Transverse colon (tissue), 4 donors: Measurements from ENCODE around the gene ACBD6. TPM values are rescaled to one million over a fixed set of nuclear protein-coding genes. Genes with fewer than 3 reads are reported as not detected.

Experiments
- DNase-seq: peaks from one replicate; pipeline ENCODE4 v3.0.0-alpha.2; 2019
- H3K27ac ChIP-seq, 4 donors: fragments of 200-600 bp; sonication (generic); 2 replicates each; pipeline ENCODE4 v1.5.1; 2016 to 2018; ENCODE audit warnings: inconsistent platforms in 4 of 4
- H3K27me3 ChIP-seq: fragments of 200-600 bp; sonication (generic); 2 replicates; pipeline ENCODE4 v1.5.1; 2017; ENCODE audit warnings: inconsistent platforms
- H3K36me3 ChIP-seq, 4 donors: fragments of 200-600 bp; sonication (generic); 2 replicates each; pipeline ENCODE4 v1.5.1; 2017 to 2019; ENCODE audit warnings: inconsistent platforms in 4 of 4
- H3K4me1 ChIP-seq, 4 donors: fragments of 200-600 bp; sonication (generic); 2 replicates each; pipeline ENCODE4 v1.5.1; 2017 to 2020; ENCODE audit warnings: inconsistent platforms in 4 of 4
- H3K4me3 ChIP-seq, 4 donors: fragments of 200-600 bp; sonication (generic); 1 replicate in 1 of 4; 2 replicates in 3 of 4; pipeline versions ENCODE4 v1.5.1 to v1.6.1; 2017 to 2019; ENCODE audit warnings: inconsistent platforms in 4 of 4
- H3K9me3 ChIP-seq, 2 donors: fragments of 200-600 bp; sonication (generic); 2 replicates each; pipeline ENCODE4 v1.5.1; 2017 to 2019; ENCODE audit warnings: inconsistent platforms in 2 of 2
- EP300 ChIP-seq: sonication (generic); formaldehyde crosslinking; IDR thresholded peaks from one replicate; pipeline ENCODE4 v1.6.1; 2017; ENCODE audit warnings: antibody characterized with exemption, low read depth
- POLR2A ChIP-seq: fragments of 450-650 bp; IDR thresholded peaks from one replicate; pipeline ENCODE4 v1.6.1; 2016; ENCODE audit warnings: antibody characterized with exemption, mild to moderate bottlenecking, moderate library complexity
- POLR2AphosphoS5 ChIP-seq, 3 donors: sonication (generic); formaldehyde crosslinking; IDR thresholded peaks; one replicate each; pipeline ENCODE4 v1.6.1; 2016; ENCODE audit warnings: antibody characterized with exemption in 3 of 3
- WGBS, 2 donors: methylation state at CpG; one replicate each; pipeline ENCODE4 v1.1.5; 2018; ENCODE audit warnings: low coverage in 1 of 2; 5-methylcytosine and 5-hydroxymethylcytosine counted together
- in situ Hi-C, 4 donors: fragments of 200-750 bp; cut with MboI; loops; one replicate each; pipeline versions ENCODE4 v1.15.0 to v1.15.1; 2017; ENCODE audit warnings: low sequenced_read_pairs in 3 of 4, low pct_ligation_motif_present in 1 of 4, low pct_unique_long_range_greater_than_20kb in 1 of 4
- intact Hi-C: fragments of 100-400 bp; cut with DNase I; formaldehyde crosslinking; loops from one replicate; pipeline ENCODE4 v1.15.1; 2023; ENCODE audit warnings: low total_unique reads
- total RNA-seq, 4 donors: library from RNA; depleted of rRNA; stranded (reverse); fragments of >200 nt; gene quantifications; one replicate each; pipeline ENCODE4 v1.1.0, GENCODE V29; 2016
- TF ChIP-seq, protein P1 (sequence below), 5 experiments: fragments of 200-600 bp in 3 of 5; fragments of 450-650 bp in 2 of 5; sonication (generic) in 3 of 5; IDR thresholded peaks; 1 replicate in 2 of 5; 2 replicates in 3 of 5; pipeline ENCODE4 v1.5.1; 2016 to 2017; ENCODE audit warnings: antibody characterized with exemption in 5 of 5, inconsistent platforms in 3 of 5, mild to moderate bottlenecking in 2 of 5, moderate library complexity in 1 of 5

Gene ACBD6
- total RNA-seq, 4 donors from 2014 or later, result 9.7 to 48.4 (median 38.6) TPM

DNA sequence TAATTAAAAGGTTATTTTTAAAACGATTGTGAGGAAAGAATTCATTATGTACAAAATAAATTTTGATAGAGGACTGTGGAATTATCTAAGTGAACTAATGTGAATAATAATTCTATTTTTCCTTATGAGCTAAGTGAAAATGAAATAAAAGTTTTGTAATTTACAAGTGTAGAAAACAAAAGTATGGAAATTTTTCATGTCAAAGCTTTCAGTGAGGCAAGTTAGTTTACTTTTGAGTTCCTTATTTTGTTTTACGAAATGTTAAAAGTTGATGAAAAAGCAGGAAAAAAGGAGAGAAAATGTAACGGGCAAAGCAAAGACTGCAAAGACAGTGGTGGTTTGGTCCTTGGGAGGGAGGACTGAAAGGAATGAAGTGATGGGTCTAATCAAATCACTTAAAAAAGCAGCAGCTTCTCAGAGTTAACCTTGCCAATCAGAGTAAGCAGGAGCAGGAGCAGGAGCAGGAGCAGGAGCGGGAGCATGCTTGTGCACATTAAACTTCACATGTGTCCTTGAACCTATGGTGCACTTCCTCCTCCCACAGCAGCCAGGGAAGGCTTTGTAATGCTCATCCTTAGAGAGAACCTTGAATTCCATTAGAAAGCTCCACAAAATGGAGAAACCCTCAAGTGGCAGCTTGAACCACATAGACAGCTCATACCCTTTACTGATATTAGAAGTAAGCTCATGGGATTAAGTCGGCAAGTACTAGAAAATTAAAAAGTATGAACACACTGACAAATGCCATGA is 139.0 kb downstream of the ACBD6 start:
- DNase-seq, result no peak
- no peaks in the 10 kb centered on the region for H3K9me3 ChIP-seq
- no peaks in the 10 kb centered on the region for H3K27me3 ChIP-seq
- no peak overlapping the region for H3K4me3 ChIP-seq
- intact Hi-C loops, result no loop called here
- peaks cover 0 to 2% (median 0%) of the 10 kb centered on the region in 4 donors for H3K4me1 ChIP-seq
- no peak for TF ChIP-seq EP300
- no peak overlapping the region for H3K27ac ChIP-seq
- 80 to 90% methylated on average over 4 to 5 of the region's 5 CpGs for WGBS, 2 donors
- H3K36me3 ChIP-seq, result no peaks in the 10 kb centered on the region
- in situ Hi-C loops, result no loop called here

- in situ Hi-C loops, result no loop called here
Observed at GRCh38 chr1:180360333-180361075, 141.9 kb downstream of the ACBD6 start.

GRCh38 chr1:180358649-180359048 is 143.7 kb downstream of the ACBD6 start:
- no peak for DNase-seq
- H3K36me3 ChIP-seq, result no peaks in the 10 kb centered on the region
- intact Hi-C loops, result no loop called here
- in situ Hi-C loops, result no loop called here
- H3K27me3 ChIP-seq, result no peaks in the 10 kb centered on the region
- 36% methylated on average over 1 of the region's 1 CpG; no CpG with 5 or more reads in 1 of the 2 donors for WGBS, 2 donors
- no peak overlapping the region for H3K4me3 ChIP-seq
- H3K9me3 ChIP-seq, result no peaks in the 10 kb centered on the region
- peaks cover 0 to 2% (median 0%) of the 10 kb centered on the region in 4 donors for H3K4me1 ChIP-seq
- TF ChIP-seq POLR2AphosphoS5 (IDR thresholded peaks at IDR 0.05), result no peak
- no peak for TF ChIP-seq POLR2A
- TF ChIP-seq EP300, result no peak
- H3K27ac ChIP-seq, result no peak overlapping the region

More at GRCh38 chr1:180360333-180361075, 141.9 kb downstream of the ACBD6 start:
- intact Hi-C loops, result no loop called here
- WGBS, 2 donors, result 86 to 89% methylated on average over 3 of the region's 3 CpGs
- Histone ChIP-seq H3K27ac (no peak overlapping the region), H3K4me1 (peaks cover 0 to 2% (median 0%) of the 10 kb centered on the region in 4 donors), H3K27me3 (no peaks in the 10 kb centered on the region), H3K4me3 (no peak overlapping the region), H3K36me3 (no peaks in the 10 kb centered on the region), H3K9me3 (no peaks in the 10 kb centered on the region)
- TF ChIP-seq EP300 (no peak), POLR2AphosphoS5 (IDR thresholded peaks at IDR 0.05) (no peak), POLR2A (no peak)
- TF ChIP-seq, protein P1, sequence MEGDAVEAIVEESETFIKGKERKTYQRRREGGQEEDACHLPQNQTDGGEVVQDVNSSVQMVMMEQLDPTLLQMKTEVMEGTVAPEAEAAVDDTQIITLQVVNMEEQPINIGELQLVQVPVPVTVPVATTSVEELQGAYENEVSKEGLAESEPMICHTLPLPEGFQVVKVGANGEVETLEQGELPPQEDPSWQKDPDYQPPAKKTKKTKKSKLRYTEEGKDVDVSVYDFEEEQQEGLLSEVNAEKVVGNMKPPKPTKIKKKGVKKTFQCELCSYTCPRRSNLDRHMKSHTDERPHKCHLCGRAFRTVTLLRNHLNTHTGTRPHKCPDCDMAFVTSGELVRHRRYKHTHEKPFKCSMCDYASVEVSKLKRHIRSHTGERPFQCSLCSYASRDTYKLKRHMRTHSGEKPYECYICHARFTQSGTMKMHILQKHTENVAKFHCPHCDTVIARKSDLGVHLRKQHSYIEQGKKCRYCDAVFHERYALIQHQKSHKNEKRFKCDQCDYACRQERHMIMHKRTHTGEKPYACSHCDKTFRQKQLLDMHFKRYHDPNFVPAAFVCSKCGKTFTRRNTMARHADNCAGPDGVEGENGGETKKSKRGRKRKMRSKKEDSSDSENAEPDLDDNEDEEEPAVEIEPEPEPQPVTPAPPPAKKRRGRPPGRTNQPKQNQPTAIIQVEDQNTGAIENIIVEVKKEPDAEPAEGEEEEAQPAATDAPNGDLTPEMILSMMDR (IDR thresholded peaks at IDR 0.05), result no peak
- no peak for DNase-seq

DNA sequence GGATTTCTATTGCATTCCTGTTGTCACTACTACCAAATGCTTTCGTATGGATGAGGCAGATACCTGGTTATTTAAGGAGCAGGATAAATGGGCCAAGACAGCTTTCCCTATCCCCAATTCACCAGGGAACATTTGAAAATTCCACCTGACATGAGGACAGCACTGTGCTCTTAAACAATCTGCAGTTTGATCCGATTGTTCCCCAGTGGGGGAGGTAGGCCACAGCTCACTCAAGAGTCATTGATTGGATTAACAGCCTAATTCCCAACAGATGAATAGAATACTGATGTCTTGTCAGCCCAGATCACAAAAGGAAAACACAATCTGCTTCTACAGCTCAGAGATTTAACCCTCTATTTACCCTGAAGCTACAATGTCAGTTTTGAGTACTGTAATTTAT is 148.4 kb downstream of the ACBD6 start:
- in situ Hi-C loops (no loop called here), intact Hi-C loops (no loop called here)
- no peaks in the 10 kb centered on the region for H3K9me3 ChIP-seq
- 88 to 100% methylated on average over 1 to 2 of the region's 2 CpGs for WGBS, 2 donors
- TF ChIP-seq POLR2A (no peak), EP300 (no peak), POLR2AphosphoS5 (IDR thresholded peaks at IDR 0.05) (no peak)
- TF ChIP-seq, protein P1 (IDR thresholded peaks at IDR 0.05), result no peak
- DNase-seq, result no peak
- H3K27ac ChIP-seq, result no peak overlapping the region
- no peaks in the 10 kb centered on the region for H3K27me3 ChIP-seq
- H3K4me3 ChIP-seq, result no peak overlapping the region
- H3K4me1 ChIP-seq, result peaks cover 0 to 2% (median 0%) of the 10 kb centered on the region in 4 donors
- H3K36me3 ChIP-seq, result no peaks in the 10 kb centered on the region

GRCh38 chr1:180352588-180352987 is 149.8 kb downstream of the ACBD6 start:
- in situ Hi-C loops, result no loop called here
- Histone ChIP-seq H3K9me3 (no peaks in the 10 kb centered on the region), H3K4me3 (no peak overlapping the region), H3K36me3 (no peaks in the 10 kb centered on the region), H3K4me1 (no peaks in the 10 kb centered on the region), H3K27me3 (no peaks in the 10 kb centered on the region), H3K27ac (no peak overlapping the region)
- 92 to 98% methylated on average over 2 of the region's 2 CpGs for WGBS, 2 donors
- no peak for DNase-seq
- TF ChIP-seq POLR2AphosphoS5 (IDR thresholded peaks at IDR 0.05) (no peak), EP300 (no peak), POLR2A (no peak)
- TF ChIP-seq, protein P1 (IDR thresholded peaks at IDR 0.05), result no peak
- intact Hi-C loops, result no loop called here
